Endothelial cell of umbilical vein (primary cell): ENCODE measurements around the gene ZNF846. TPM values are rescaled to one million over a fixed set of nuclear protein-coding genes. Genes with fewer than 3 reads are reported as not detected.

Experiments used
- BruUV-seq: library from RNA; stranded (reverse); fragments of 400-500 nt; replicated peaks from 2 replicates; lab custom pipeline; 2021; lab: Mats Ljungman, UMichigan
- CTCF ChIA-PET: fragments of 300-600, 350-600 bp; sonication (Branson Sonifier 250); formaldehyde crosslinking; loops from one replicate; lab custom pipeline; 2021; ENCODE audit warnings: antibody characterized with exemption, inconsistent platforms; lab: Charles Lee
- POLR2A ChIA-PET: fragments of 300-600, 350-600 bp; sonication (Branson Sonifier 250); formaldehyde crosslinking; loops from one replicate; lab custom pipeline; 2021; ENCODE audit warnings: antibody characterized with exemption, inconsistent platforms; lab: Charles Lee
- DNase-seq: peaks from one replicate; pipeline ENCODE4 v3.0.0-alpha.2; 2011; ENCODE audit warnings: low read depth, low spot score
- FAIRE-seq: peaks from 2 replicates; lab custom pipeline; 2011; peaks lifted over from hg19 to GRCh38; lab: Jason Lieb, UNC
- H2AFZ ChIP-seq: 2 replicates; pipeline ENCODE4 v1.6.0; 2012; ENCODE audit warnings: low read depth, low read length, control low read depth, inconsistent platforms
- H3K27ac ChIP-seq: 2 replicates; pipeline ENCODE4 v1.5.1; 2011; ENCODE audit warnings: low read depth, mild to moderate bottlenecking, control low read depth, low read length, moderate library complexity; ENCODE audit not compliant: insufficient read depth
- H3K27me3 ChIP-seq, 2 experiments: 2 replicates each; pipeline versions ENCODE4 v1.6.0 to v1.6.1; 2011; ENCODE audit warnings: low read length in 2 of 2, mixed read lengths in 1 of 2; ENCODE audit not compliant: control insufficient read depth in 2 of 2, insufficient read depth in 2 of 2
- H3K36me3 ChIP-seq, 2 experiments: 2 replicates in 1 of 2; 3 replicates in 1 of 2; pipeline ENCODE4 v1.5.1; 2011; ENCODE audit warnings: low read length in 2 of 2, mild to moderate bottlenecking in 1 of 2, moderate library complexity in 1 of 2; ENCODE audit not compliant: control insufficient read depth in 2 of 2, insufficient read depth in 2 of 2; ENCODE audit errors: extremely low read depth in 1 of 2
- H3K4me1 ChIP-seq: 3 replicates; pipeline ENCODE4 v1.5.1; 2011; ENCODE audit warnings: mild to moderate bottlenecking, low read length; ENCODE audit not compliant: control insufficient read depth, insufficient read depth; ENCODE audit errors: extremely low read depth
- H3K4me2 ChIP-seq: 2 replicates; pipeline ENCODE4 v1.6.1; 2011; ENCODE audit warnings: low read length, control low read depth, mixed read lengths; ENCODE audit not compliant: insufficient read depth
- H3K4me3 ChIP-seq, 3 experiments: fragments of 200-600 bp in 1 of 3; sonication (generic), shearing (Covaris generic) in 1 of 3; replicated peaks in 1 of 3; 2 replicates each; pipeline ENCODE4 v1.5.1; 2011 to 2016; ENCODE audit warnings: control low read depth in 3 of 3, low read length in 3 of 3, mild to moderate bottlenecking in 2 of 3, inconsistent platforms in 1 of 3, low read depth in 1 of 3, moderate library complexity in 1 of 3; ENCODE audit not compliant: insufficient read depth in 1 of 3
- H3K79me2 ChIP-seq: 2 replicates; pipeline ENCODE4 v1.6.0; 2012; ENCODE audit warnings: low read length, inconsistent platforms; ENCODE audit not compliant: control insufficient read depth, insufficient read depth
- H3K9ac ChIP-seq: replicated peaks from 2 replicates; pipeline ENCODE3; 2011; ENCODE audit warnings: low read length, control low read depth; ENCODE audit not compliant: insufficient read depth; ENCODE audit errors: extremely low read depth
- H3K9me1 ChIP-seq: replicated peaks from 3 replicates; pipeline ENCODE4 v1.6.0; 2011; ENCODE audit warnings: mild to moderate bottlenecking, low read length; ENCODE audit not compliant: control insufficient read depth, insufficient read depth; ENCODE audit errors: extremely low read depth
- H3K9me3 ChIP-seq: replicated peaks from 2 replicates; pipeline ENCODE4 v1.5.1; 2012; ENCODE audit warnings: low read length, inconsistent platforms; ENCODE audit not compliant: control insufficient read depth, insufficient read depth
- H4K20me1 ChIP-seq: replicated peaks from 2 replicates; pipeline ENCODE3; 2011; ENCODE audit warnings: mild to moderate bottlenecking, low read length; ENCODE audit not compliant: control insufficient read depth, insufficient read depth; ENCODE audit errors: extremely low read depth
- EZH2 ChIP-seq: IDR thresholded peaks from 2 replicates; pipeline ENCODE4 v1.6.1; 2012; ENCODE audit warnings: borderline replicate concordance, low read depth, mild to moderate bottlenecking, moderate library complexity, low read length, inconsistent platforms; ENCODE audit not compliant: severe bottlenecking
- FOS ChIP-seq: IDR thresholded peaks from 2 replicates; pipeline ENCODE4 v1.6.1; 2011; ENCODE audit warnings: mild to moderate bottlenecking, low read length, moderate library complexity, borderline replicate concordance; ENCODE audit not compliant: insufficient read depth
- GATA2 ChIP-seq: IDR thresholded peaks from 2 replicates; pipeline ENCODE4 v1.7.0; 2011; ENCODE audit warnings: low read depth, mild to moderate bottlenecking, moderate library complexity, mixed read lengths, low read length; ENCODE audit not compliant: insufficient read length, insufficient read depth
- JUN ChIP-seq: IDR thresholded peaks from 2 replicates; pipeline ENCODE4 v1.6.1; 2011; ENCODE audit warnings: borderline replicate concordance, low read depth; ENCODE audit not compliant: insufficient read length, insufficient read depth
- MAX ChIP-seq: IDR thresholded peaks from 2 replicates; pipeline ENCODE4 v1.6.1; 2011; ENCODE audit not compliant: insufficient read depth, insufficient read length
- MYC ChIP-seq: IDR thresholded peaks from one replicate; pipeline ENCODE4 v1.6.1; 2011; ENCODE audit warnings: mild to moderate bottlenecking, low read depth, low read length
- POLR2A ChIP-seq: IDR thresholded peaks from 2 replicates; pipeline ENCODE4 v1.6.1; 2012; ENCODE audit warnings: low read depth, mild to moderate bottlenecking, control low read depth, low read length
- POLR2AphosphoS5 ChIP-seq: IDR thresholded peaks from 2 replicates; pipeline ENCODE4 v1.6.1; 2012; ENCODE audit warnings: low read depth, mild to moderate bottlenecking, control low read depth, low read length, moderate library complexity; ENCODE audit not compliant: insufficient read depth
- dilution Hi-C: fragments of 300-500 bp; cut with MboI; formaldehyde crosslinking; loops from one replicate; pipeline ENCODE4 v1.15.0; 2019; ENCODE audit warnings: low sequenced_read_pairs; ENCODE audit not compliant: extremely low pct_ligation_motif_present
- intact Hi-C: fragments of 100-400 bp; cut with micrococcal nuclease; formaldehyde crosslinking; loops from one replicate; pipeline ENCODE4 v1.10.0; 2022
- polyA plus RNA-seq, 4 experiments: library from polyadenylated mRNA; depleted of rRNA in 3 of 4; stranded (reverse) in 3 of 4; unstranded in 1 of 4; fragments of >200 nt; gene quantifications; 2 replicates each; pipeline versions ENCODE4 v1.2.1 to v1.2.3, GENCODE V29; 2011 to 2012; ENCODE audit warnings: missing spikeins in 1 of 4
- total RNA-seq: library from RNA; stranded (reverse); gene quantifications from 2 replicates; pipeline ENCODE4 v1.2.3, GENCODE V29; 2021
- TF ChIP-seq, protein P1 (sequence below), 2 donors: IDR thresholded peaks; 1 replicate in 1 of 2; 2 replicates in 1 of 2; pipeline ENCODE4 v1.5.1; 2011; ENCODE audit warnings: low read length in 2 of 2, mild to moderate bottlenecking in 2 of 2, moderate library complexity in 2 of 2, control low read depth in 1 of 2, inconsistent platforms in 1 of 2, low read depth in 1 of 2; ENCODE audit not compliant: insufficient read depth in 1 of 2; ENCODE audit errors: extremely low read depth in 1 of 2

The ZNF846 gene
- total and polyA plus RNA-seq, 2 donors (not counting 3 experiments of a cell fraction or from before 2014, with no cell fraction given), result 3.9 to 8.3 TPM

GRCh38 chr19:9793071-9793591 is 24.6 kb upstream of the ZNF846 start:
- FAIRE-seq (peak; percentile 53), DNase-seq (no peak)
- Histone ChIP-seq H3K9ac (peak overlapping the region; percentile 43), H3K4me3 (peak overlapping the region; percentile 45 to 89 (median 72)), H3K36me3 (no peaks in the 10 kb centered on the region), H3K9me1 (no peaks in the 10 kb centered on the region), H2AFZ (peak overlapping the region; percentile 99), H3K4me1 (no peaks in the 10 kb centered on the region), H3K27me3 (no peaks in the 10 kb centered on the region), H3K79me2 (no peaks in the 10 kb centered on the region), H3K27ac (no peak overlapping the region), H3K9me3 (no peaks in the 10 kb centered on the region), H3K4me2 (peak overlapping the region; percentile 57), H4K20me1 (no peaks in the 10 kb centered on the region)
- ChIA-PET POLR2A (no interaction called here), CTCF (interaction anchor here (0.7 to 1.3 kb wide), 4 partner anchors 10 to 588 kb away, joined by 3 to 5 read pairs (median 4); no protein-coding TSS in a partner anchor)
- BruUV-seq, result TSS peak; percentile 54
- TF ChIP-seq POLR2A (no peak), FOS (no peak), EZH2 (no peak), MYC (no peak), MAX (no peak), POLR2AphosphoS5 (no peak), GATA2 (no peak), JUN (no peak)
- TF ChIP-seq, protein P1, sequence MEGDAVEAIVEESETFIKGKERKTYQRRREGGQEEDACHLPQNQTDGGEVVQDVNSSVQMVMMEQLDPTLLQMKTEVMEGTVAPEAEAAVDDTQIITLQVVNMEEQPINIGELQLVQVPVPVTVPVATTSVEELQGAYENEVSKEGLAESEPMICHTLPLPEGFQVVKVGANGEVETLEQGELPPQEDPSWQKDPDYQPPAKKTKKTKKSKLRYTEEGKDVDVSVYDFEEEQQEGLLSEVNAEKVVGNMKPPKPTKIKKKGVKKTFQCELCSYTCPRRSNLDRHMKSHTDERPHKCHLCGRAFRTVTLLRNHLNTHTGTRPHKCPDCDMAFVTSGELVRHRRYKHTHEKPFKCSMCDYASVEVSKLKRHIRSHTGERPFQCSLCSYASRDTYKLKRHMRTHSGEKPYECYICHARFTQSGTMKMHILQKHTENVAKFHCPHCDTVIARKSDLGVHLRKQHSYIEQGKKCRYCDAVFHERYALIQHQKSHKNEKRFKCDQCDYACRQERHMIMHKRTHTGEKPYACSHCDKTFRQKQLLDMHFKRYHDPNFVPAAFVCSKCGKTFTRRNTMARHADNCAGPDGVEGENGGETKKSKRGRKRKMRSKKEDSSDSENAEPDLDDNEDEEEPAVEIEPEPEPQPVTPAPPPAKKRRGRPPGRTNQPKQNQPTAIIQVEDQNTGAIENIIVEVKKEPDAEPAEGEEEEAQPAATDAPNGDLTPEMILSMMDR (IDR thresholded peaks at IDR 0.05; ENCODE audit: extremely low read depth in 1 of 2, insufficient read depth in 1 of 2, low read depth in 1 of 2, low read length in 2 of 2), result no peak
- intact Hi-C loops (loop anchor here (2.0 kb wide), 1 partner anchor 484 kb away; the partner anchor contains the start of gene ZNF699), dilution Hi-C loops (loop anchor here (10.0 kb wide), 1 partner anchor 168 kb away; the partner anchor contains the start of gene ZNF561)
